GM19238 (cell line): ENCODE data around the gene TSSK2.

ENCODE experiments used
- DNase-seq: peaks from one replicate; pipeline ENCODE4 v3.0.0; 2011; ENCODE audit warnings: low spot score; ENCODE audit not compliant: insufficient read length

TSSK2 gene

DNA sequence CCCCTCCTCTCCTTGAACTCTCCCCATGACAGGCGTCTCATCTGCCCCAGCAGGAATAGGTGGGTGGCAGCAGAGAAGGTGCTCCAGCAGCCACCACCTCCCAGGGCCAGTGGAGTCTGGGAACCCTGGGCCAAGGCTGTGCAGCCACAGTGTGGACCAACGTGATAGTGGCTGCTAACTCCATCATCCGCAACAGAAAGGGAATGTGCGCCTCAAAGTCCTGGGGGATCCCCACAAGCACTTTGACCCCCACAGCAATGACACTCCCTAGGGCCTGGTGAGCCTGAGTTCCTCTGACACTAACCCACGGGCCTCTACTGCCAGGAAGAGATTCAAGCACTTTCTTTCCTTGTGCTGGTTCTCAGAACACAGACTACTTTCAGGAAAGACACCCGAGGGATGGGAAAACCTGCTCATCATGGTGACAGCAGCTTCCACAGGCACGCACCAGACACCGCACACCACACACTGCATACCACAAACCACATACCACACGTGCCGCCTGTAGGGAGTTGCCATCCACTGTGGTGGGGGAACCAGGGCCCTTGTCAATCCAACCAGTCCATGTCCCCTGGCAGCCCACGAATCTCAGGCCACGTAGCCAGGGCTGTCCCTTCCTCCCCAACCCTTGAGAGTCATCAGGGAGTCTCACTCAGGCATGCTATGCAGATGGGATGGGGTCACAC is 50.8 kb downstream of the TSSK2 start:
- no peak for DNase-seq
